ENCODE data around the gene DAPK1.

The DAPK1 gene

GRCh38 chr9:87504938-87505337, 7.3 kb downstream of the DAPK1 start:
- no peak for DNase-seq (ENCODE audit: extremely low spot score)
- POLR2A ChIA-PET, result no interaction called here
- CTCF ChIA-PET, result interaction anchor here (0.9 to 3.4 kb wide), 3 partner anchors 9 to 48 kb away, joined by 3 to 24 read pairs (median 3); no protein-coding TSS in a partner anchor
- TF ChIP-seq CTCF (IDR thresholded peaks at IDR 0.05; ENCODE audit: control extremely low read depth, extremely low read depth, low read depth, missing control alignments), result no peak

GRCh38 chr9:87505869-87506678, 8.4 kb downstream of the DAPK1 start:
- DNase-seq (ENCODE audit: extremely low spot score), result no peak
- TF ChIP-seq CTCF (IDR thresholded peaks at IDR 0.05; ENCODE audit: control extremely low read depth, extremely low read depth, low read depth, missing control alignments), result no peak
- ChIA-PET CTCF (interaction anchor here (1.4 kb wide), 1 partner anchor 49 kb away, joined by 3 read pairs; no protein-coding TSS in a partner anchor), POLR2A (no interaction called here)

GRCh38 chr9:87507576-87507975, 9.9 kb downstream of the DAPK1 start:
- POLR2A ChIA-PET, result no interaction called here
- TF ChIP-seq CTCF (IDR thresholded peaks at IDR 0.05; ENCODE audit: control extremely low read depth, extremely low read depth, low read depth, missing control alignments), result no peak
- DNase-seq (ENCODE audit: extremely low spot score), result no peak
- CTCF ChIA-PET, result no interaction called here

GRCh38 chr9:87510252-87510683, 12.6 kb downstream of the DAPK1 start:
- no peak for TF ChIP-seq CTCF (IDR thresholded peaks at IDR 0.05; ENCODE audit: control extremely low read depth, extremely low read depth, low read depth, missing control alignments)
- ChIA-PET CTCF (interaction anchor here (1.9 to 6.3 kb wide), 4 partner anchors 7 to 17 kb away, joined by 6 to 24 read pairs (median 8); partner anchors contain the start of gene DAPK1), POLR2A (no interaction called here)
- DNase-seq (ENCODE audit: extremely low spot score), result no peak

- TF ChIP-seq CTCF (IDR thresholded peaks at IDR 0.05; ENCODE audit: control extremely low read depth, extremely low read depth, low read depth, missing control alignments), result no peak
- DNase-seq (ENCODE audit: extremely low spot score), result no peak
- CTCF ChIA-PET, result interaction anchor here (0.9 to 6.3 kb wide), 6 partner anchors 9 to 46 kb away, joined by 3 to 24 read pairs (median 3); no protein-coding TSS in a partner anchor
- POLR2A ChIA-PET, result no interaction called here
Observed at GRCh38 chr9:87512311-87512710, 14.6 kb downstream of the DAPK1 start.

GRCh38 chr9:87513161-87513560, 15.5 kb downstream of the DAPK1 start:
- CTCF ChIA-PET, result interaction anchor here (0.8 to 6.3 kb wide), 5 partner anchors 10 to 45 kb away, joined by 3 to 24 read pairs (median 4); no protein-coding TSS in a partner anchor
- TF ChIP-seq CTCF (IDR thresholded peaks at IDR 0.05; ENCODE audit: control extremely low read depth, extremely low read depth, low read depth, missing control alignments), result no peak
- POLR2A ChIA-PET, result no interaction called here
- DNase-seq (ENCODE audit: extremely low spot score), result no peak
